ENCODE results near the gene SEMA4D. TPM values are rescaled to one million over a fixed set of nuclear protein-coding genes. Genes with fewer than 3 reads are reported as not detected.

Gene SEMA4D
- total RNA-seq, 1 donor from 2014 or later: 49.9 TPM

DNA sequence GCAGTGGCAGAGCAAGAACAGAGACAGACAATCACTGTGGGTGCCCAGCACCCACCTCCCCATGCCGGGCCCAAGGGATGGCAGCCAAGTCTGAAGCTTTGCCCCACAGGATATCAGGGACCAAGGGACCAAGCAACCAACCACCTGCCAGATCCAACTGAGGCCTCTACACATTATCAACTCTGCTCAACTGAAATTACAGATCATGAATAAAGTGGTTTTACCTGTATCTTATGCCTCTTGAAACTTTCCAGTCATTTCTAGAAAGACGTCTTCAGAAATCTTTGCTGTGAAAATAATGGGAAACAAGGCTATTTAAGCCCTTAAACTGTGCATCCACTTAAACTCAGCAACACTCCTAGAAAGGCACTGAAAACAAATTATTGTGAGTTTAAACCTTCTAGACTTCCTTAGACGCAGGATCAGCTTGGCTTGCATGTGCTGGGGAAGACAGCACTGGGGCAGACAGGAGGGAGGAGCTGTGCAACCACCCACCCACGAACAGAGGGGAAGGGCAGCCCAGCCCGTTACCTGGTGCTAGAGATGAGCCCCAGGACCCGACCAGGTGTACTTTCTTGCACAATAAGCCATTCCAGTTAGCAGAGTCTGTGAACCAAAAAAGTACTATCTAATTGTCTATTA is 80.0 kb downstream of the SEMA4D start:
- peaks cover 18% of the 10 kb centered on the region for H3K4me1 ChIP-seq

DNA sequence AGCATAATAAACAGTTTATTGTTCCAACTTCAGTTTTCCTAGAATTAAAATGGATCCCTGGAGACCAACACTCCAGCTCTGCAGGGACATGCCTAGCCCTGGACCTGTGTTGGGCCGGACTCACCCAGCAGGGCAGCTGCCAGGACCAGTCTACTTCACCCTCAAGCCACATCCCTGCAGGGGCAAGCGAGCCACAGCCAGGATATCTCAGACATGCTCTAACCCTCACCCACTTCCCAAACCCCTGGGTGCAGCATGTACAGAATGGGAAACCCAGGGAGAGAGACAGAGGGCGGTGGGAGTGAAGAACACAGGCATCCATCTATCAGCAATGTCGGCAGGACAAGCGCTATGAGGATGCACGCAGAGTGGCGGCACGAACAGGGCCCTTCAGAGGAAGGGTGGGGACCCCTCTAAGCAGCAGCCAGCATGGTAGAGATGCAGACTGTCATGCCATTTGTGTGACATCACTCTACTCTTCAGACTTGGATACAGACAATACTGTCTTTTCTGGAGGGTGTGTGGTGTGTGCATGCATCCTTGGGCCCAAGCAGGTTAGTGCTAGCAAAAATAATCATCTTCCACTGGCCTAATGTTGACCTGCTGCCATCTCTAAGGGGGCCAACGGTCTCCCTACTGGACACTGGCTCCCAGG is 83.1 kb downstream of the SEMA4D start:
- Histone ChIP-seq H3K36me3 (peaks cover 8% of the 10 kb centered on the region), H3K9me3 (no peaks in the 10 kb centered on the region), H3K27ac (no peak overlapping the region), H3K4me3 (no peak overlapping the region), H3K4me1 (peaks cover 18% of the 10 kb centered on the region), H3K27me3 (ENCODE audit: low read depth) (no peaks in the 10 kb centered on the region)
- no peak for ATAC-seq
- TF ChIP-seq, protein P1, sequence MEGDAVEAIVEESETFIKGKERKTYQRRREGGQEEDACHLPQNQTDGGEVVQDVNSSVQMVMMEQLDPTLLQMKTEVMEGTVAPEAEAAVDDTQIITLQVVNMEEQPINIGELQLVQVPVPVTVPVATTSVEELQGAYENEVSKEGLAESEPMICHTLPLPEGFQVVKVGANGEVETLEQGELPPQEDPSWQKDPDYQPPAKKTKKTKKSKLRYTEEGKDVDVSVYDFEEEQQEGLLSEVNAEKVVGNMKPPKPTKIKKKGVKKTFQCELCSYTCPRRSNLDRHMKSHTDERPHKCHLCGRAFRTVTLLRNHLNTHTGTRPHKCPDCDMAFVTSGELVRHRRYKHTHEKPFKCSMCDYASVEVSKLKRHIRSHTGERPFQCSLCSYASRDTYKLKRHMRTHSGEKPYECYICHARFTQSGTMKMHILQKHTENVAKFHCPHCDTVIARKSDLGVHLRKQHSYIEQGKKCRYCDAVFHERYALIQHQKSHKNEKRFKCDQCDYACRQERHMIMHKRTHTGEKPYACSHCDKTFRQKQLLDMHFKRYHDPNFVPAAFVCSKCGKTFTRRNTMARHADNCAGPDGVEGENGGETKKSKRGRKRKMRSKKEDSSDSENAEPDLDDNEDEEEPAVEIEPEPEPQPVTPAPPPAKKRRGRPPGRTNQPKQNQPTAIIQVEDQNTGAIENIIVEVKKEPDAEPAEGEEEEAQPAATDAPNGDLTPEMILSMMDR (IDR thresholded peaks at IDR 0.05): no peak
- intact Hi-C loops (cut with DNase I): no loop called here
- no peak for DNase-seq

More for the DNA sequence above, 80.0 kb downstream of the SEMA4D start:
- Histone ChIP-seq H3K9me3 (no peaks in the 10 kb centered on the region), H3K4me3 (no peak overlapping the region), H3K27me3 (ENCODE audit: low read depth) (no peaks in the 10 kb centered on the region), H3K36me3 (peaks cover 6% of the 10 kb centered on the region), H3K27ac (no peak overlapping the region)
- intact Hi-C loops (cut with DNase I): no loop called here
- ATAC-seq (no peak), DNase-seq (no peak)
- TF ChIP-seq, protein P1 (IDR thresholded peaks at IDR 0.05): no peak

- DNase-seq (no peak), ATAC-seq (no peak)
- H3K27ac ChIP-seq: no peak overlapping the region
- TF ChIP-seq, protein P1 (IDR thresholded peaks at IDR 0.05): no peak
- peaks cover 12% of the 10 kb centered on the region for H3K4me1 ChIP-seq
- intact Hi-C loops (cut with DNase I): no loop called here
- H3K4me3 ChIP-seq: no peak overlapping the region
- H3K36me3 ChIP-seq: peaks cover 8% of the 10 kb centered on the region
- H3K27me3 ChIP-seq (ENCODE audit: low read depth): no peaks in the 10 kb centered on the region
- H3K9me3 ChIP-seq: no peaks in the 10 kb centered on the region
Observed at GRCh38 chr9:89413963-89414638, 83.8 kb downstream of the SEMA4D start.

DNA sequence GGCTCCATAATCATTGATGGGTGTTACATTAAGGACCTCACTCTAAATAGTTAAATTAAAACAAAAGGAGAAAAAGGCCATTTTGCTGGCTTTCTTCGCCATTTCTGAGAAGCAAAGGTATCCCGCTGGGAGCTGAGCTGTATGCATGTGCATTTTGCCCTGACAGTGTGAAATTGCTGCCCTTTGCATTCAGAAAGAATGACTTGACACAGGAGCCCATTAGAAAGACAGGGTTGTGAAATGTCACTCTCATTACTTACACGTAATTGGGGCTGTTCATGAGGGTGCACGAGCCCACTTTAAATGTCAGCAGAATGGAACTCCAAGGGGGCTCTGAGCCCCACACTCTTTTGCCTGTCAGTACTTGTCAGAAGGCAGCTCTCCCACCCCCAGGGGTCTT is 85.0 kb downstream of the SEMA4D start:
- H3K4me3 ChIP-seq: no peak overlapping the region
- H3K27ac ChIP-seq: no peak overlapping the region
- no peaks in the 10 kb centered on the region for H3K27me3 ChIP-seq (ENCODE audit: low read depth)
- H3K36me3 ChIP-seq: peaks cover 8% of the 10 kb centered on the region
- intact Hi-C loops (cut with DNase I): no loop called here
- no peak for DNase-seq
- H3K9me3 ChIP-seq: no peaks in the 10 kb centered on the region
- TF ChIP-seq, protein P1 (IDR thresholded peaks at IDR 0.05): no peak
- H3K4me1 ChIP-seq: peaks cover under 1% of the 10 kb centered on the region
- ATAC-seq: no peak

- Histone ChIP-seq H3K4me3 (no peak overlapping the region), H3K36me3 (peaks cover 8% of the 10 kb centered on the region), H3K27me3 (ENCODE audit: low read depth) (no peaks in the 10 kb centered on the region), H3K4me1 (no peaks in the 10 kb centered on the region), H3K9me3 (no peaks in the 10 kb centered on the region), H3K27ac (no peak overlapping the region)
- TF ChIP-seq, protein P1 (IDR thresholded peaks at IDR 0.05): no peak
- ATAC-seq (no peak), DNase-seq (no peak)
- intact Hi-C loops (cut with DNase I): no loop called here
Observed at GRCh38 chr9:89412541-89412940, 85.4 kb downstream of the SEMA4D start.
